DMS114 treated with DMSO at 0.1 percent for 48 hours (cell line): Measurements from ENCODE around the gene ARPC5L.
A peak's percentile ranks its signal among the peaks of the same experiment; 100 is the strongest.
"Not testable (repeated sequence)": the region's sequence is repeated elsewhere in the genome, so short reads cannot be mapped to it uniquely, and the experiment has no call there.

Source experiments
- DNase-seq: peaks from one replicate; lab custom pipeline; 2025; ENCODE audit not compliant: unreplicated experiment; lab: John Stamatoyannopoulos, UW

The ARPC5L gene

GRCh38 chr9:124840300-124840833 lies 21.6 kb upstream of the ARPC5L start:
- no peak for DNase-seq

- DNase-seq: no peak
These were observed 20.7 kb upstream of the ARPC5L start for GRCh38 chr9:124841075-124841821.

GRCh38 chr9:124843456-124844034 lies 18.4 kb upstream of the ARPC5L start:
- no peak for DNase-seq

GRCh38 chr9:124844291-124844690 lies 17.6 kb upstream of the ARPC5L start:
- DNase-seq: no peak

GRCh38 chr9:124846467-124846866 lies 15.5 kb upstream of the ARPC5L start:
- not testable (repeated sequence) for DNase-seq

- no peak for DNase-seq
These were observed 15.0 kb upstream of the ARPC5L start for GRCh38 chr9:124846969-124847368.

GRCh38 chr9:124849801-124850200 lies 12.1 kb upstream of the ARPC5L start:
- no peak for DNase-seq

GRCh38 chr9:124852121-124852828 lies 9.7 kb upstream of the ARPC5L start:
- DNase-seq: no peak

- DNase-seq: peak; percentile 50
These were observed 8.9 kb upstream of the ARPC5L start, which contains the start of gene WDR38 for GRCh38 chr9:124852829-124853531. Gene WDR38 (plus strand): TSS chr9:124853460. CDS start chr9:124853532, 72 bp downstream.

- DNase-seq: no peak
These were observed 8.3 kb upstream of the ARPC5L start for GRCh38 chr9:124853605-124854143.

- DNase-seq: no peak
These were observed 7.8 kb upstream of the ARPC5L start for GRCh38 chr9:124854161-124854560.

GRCh38 chr9:124854822-124855221 lies 7.1 kb upstream of the ARPC5L start:
- no peak for DNase-seq

- DNase-seq: no peak
These were observed 6.4 kb upstream of the ARPC5L start for GRCh38 chr9:124855566-124855943.

GRCh38 chr9:124855944-124856765 lies 5.8 kb upstream of the ARPC5L start:
- peak; percentile 2 for DNase-seq

GRCh38 chr9:124857533-124858162 lies 4.3 kb upstream of the ARPC5L start:
- DNase-seq: no peak

- peak; percentile 4 for DNase-seq
These were observed 3.4 kb upstream of the ARPC5L start for GRCh38 chr9:124858330-124859046.

GRCh38 chr9:124859803-124860581 lies 1.9 kb upstream of the ARPC5L start:
- DNase-seq: no peak
